OCI-LY7 (cell line): Measurements from ENCODE around the gene SRXN1.

Source experiments
- EZH2phosphoT487 ChIP-seq: fragments of 200-600 bp; sonication (generic); IDR thresholded peaks from 2 replicates; pipeline ENCODE4 v1.6.1; 2018; ENCODE audit warnings: low read depth, borderline replicate concordance, mild to moderate bottlenecking, mixed run types, antibody characterized with exemption, low read length, moderate library complexity, mixed read lengths
- TF ChIP-seq, protein P1 (sequence below): fragments of 200-600 bp; sonication (generic); conservative IDR thresholded peaks from 2 replicates; pipeline ENCODE4 v1.5.1; 2014; ENCODE audit warnings: mild to moderate bottlenecking, antibody characterized with exemption, low read length, moderate library complexity, mixed read lengths

DNA sequence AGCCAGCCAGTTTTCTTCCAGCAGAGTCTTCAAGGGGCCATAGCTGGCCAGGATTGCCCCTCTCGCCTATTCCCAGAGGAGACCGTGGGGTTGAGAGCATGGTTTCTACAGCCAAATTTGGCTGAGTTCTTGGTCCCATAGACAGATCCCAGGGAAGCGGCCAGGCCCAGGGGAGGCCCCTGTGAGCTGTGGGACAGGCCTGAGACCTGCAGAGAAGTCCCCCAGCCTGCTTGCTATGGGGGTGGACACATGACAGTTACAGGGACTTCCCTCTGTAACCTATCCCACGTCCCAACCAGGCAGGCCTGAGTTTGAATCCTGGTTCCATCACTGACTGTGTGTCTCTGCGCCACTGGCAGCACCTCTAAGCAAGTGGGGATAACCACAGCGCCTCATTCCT, 45.5 kb downstream of the SRXN1 start:
- TF ChIP-seq, protein P1, sequence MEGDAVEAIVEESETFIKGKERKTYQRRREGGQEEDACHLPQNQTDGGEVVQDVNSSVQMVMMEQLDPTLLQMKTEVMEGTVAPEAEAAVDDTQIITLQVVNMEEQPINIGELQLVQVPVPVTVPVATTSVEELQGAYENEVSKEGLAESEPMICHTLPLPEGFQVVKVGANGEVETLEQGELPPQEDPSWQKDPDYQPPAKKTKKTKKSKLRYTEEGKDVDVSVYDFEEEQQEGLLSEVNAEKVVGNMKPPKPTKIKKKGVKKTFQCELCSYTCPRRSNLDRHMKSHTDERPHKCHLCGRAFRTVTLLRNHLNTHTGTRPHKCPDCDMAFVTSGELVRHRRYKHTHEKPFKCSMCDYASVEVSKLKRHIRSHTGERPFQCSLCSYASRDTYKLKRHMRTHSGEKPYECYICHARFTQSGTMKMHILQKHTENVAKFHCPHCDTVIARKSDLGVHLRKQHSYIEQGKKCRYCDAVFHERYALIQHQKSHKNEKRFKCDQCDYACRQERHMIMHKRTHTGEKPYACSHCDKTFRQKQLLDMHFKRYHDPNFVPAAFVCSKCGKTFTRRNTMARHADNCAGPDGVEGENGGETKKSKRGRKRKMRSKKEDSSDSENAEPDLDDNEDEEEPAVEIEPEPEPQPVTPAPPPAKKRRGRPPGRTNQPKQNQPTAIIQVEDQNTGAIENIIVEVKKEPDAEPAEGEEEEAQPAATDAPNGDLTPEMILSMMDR, result no peak
- TF ChIP-seq EZH2phosphoT487, result no peak
